Measurements from ENCODE around the gene TGFBI.

DNA sequence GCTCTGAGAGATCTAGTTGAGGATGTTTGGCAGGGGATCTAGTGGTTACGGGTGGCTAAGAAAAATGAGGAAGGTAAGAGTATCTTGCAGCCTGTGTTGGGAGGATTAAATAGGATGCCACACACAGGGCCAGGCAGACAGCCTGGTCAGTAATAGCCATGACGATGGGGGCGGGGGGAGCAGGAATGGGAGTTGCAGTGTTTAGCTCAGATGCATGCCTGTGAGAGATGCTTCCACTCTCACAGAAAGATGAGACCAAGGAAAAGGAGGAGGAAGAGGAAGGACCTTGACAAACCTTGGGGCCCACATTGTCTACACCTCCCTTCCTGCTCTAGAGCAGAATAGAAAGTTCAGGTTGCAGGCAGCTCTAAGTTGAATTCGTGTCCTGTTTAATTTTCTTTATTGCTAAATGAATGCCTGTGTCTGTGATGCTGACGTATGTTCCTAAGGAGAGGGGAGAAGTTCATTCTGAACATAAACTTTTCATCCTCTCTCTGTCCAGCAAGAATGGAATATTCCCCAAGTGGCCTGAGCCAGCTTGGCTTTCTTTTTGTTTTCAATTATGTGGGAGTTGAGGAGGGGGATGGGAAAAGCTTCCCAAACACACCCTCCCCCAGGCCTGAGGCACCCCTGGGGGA is 28.7 kb downstream of the TGFBI start:
- TF ChIP-seq EZH2 (IDR thresholded peaks at IDR 0.05; ENCODE audit: borderline replicate concordance, low read length) = no peak
- TF ChIP-seq, protein P1, sequence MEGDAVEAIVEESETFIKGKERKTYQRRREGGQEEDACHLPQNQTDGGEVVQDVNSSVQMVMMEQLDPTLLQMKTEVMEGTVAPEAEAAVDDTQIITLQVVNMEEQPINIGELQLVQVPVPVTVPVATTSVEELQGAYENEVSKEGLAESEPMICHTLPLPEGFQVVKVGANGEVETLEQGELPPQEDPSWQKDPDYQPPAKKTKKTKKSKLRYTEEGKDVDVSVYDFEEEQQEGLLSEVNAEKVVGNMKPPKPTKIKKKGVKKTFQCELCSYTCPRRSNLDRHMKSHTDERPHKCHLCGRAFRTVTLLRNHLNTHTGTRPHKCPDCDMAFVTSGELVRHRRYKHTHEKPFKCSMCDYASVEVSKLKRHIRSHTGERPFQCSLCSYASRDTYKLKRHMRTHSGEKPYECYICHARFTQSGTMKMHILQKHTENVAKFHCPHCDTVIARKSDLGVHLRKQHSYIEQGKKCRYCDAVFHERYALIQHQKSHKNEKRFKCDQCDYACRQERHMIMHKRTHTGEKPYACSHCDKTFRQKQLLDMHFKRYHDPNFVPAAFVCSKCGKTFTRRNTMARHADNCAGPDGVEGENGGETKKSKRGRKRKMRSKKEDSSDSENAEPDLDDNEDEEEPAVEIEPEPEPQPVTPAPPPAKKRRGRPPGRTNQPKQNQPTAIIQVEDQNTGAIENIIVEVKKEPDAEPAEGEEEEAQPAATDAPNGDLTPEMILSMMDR (IDR thresholded peaks at IDR 0.05; ENCODE audit: low read length) = no peak

All from OCI-LY1 (cell line).